WI38 (cell line): ENCODE data around the gene LRRC61.

Experiments used
- H3K4me3 ChIP-seq: 2 replicates; pipeline ENCODE4 v1.5.1; 2011; ENCODE audit warnings: low read depth, mild to moderate bottlenecking, control low read depth, low read length
- TF ChIP-seq, protein P1 (sequence below): IDR thresholded peaks from 2 replicates; pipeline ENCODE4 v1.5.1; 2012; ENCODE audit warnings: low read depth, mild to moderate bottlenecking, control low read depth, low read length

Gene LRRC61

DNA sequence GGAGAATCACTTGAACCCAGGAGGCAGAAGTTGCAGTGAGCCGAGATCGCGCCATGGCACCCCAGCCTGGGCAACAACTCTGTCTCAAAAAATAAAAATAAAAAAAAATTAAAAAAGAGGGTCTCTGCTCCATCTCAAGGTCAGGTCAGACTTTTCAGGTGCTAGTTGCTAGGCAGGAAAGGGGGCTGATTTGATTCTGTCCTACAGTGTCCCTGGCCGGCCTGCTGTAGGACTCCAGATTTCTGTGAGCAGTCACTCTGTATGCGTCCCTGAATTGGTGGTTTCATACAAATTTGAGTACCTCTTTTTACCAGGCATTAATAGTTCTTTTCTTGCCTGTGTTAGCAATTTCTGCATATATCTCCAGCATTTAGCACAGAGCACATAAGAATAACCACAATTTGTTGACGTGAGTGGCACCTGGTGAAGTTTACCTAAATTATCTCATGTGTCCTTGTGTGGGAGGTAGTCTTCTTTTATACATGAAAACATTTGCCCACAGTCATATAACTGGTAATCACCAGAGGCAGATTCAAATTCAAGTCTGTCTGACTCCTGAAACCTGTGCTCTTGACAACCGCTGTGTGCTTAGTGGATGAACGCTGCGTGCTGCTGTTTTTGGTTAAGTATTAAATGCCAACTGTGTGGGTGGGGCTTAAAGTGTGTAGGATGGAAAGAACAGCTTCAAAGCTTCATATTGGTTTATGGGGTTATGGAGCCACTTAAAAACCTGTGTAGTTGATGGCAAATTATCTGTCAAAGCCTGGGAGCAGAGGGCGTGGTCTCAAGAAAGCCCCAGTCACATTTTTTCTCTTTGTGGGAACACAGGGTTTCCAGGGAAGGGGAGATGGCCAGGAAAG is 52.7 kb downstream of the LRRC61 start:
- TF ChIP-seq, protein P1, sequence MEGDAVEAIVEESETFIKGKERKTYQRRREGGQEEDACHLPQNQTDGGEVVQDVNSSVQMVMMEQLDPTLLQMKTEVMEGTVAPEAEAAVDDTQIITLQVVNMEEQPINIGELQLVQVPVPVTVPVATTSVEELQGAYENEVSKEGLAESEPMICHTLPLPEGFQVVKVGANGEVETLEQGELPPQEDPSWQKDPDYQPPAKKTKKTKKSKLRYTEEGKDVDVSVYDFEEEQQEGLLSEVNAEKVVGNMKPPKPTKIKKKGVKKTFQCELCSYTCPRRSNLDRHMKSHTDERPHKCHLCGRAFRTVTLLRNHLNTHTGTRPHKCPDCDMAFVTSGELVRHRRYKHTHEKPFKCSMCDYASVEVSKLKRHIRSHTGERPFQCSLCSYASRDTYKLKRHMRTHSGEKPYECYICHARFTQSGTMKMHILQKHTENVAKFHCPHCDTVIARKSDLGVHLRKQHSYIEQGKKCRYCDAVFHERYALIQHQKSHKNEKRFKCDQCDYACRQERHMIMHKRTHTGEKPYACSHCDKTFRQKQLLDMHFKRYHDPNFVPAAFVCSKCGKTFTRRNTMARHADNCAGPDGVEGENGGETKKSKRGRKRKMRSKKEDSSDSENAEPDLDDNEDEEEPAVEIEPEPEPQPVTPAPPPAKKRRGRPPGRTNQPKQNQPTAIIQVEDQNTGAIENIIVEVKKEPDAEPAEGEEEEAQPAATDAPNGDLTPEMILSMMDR, result no peak
- H3K4me3 ChIP-seq, result no peak overlapping the region

DNA sequence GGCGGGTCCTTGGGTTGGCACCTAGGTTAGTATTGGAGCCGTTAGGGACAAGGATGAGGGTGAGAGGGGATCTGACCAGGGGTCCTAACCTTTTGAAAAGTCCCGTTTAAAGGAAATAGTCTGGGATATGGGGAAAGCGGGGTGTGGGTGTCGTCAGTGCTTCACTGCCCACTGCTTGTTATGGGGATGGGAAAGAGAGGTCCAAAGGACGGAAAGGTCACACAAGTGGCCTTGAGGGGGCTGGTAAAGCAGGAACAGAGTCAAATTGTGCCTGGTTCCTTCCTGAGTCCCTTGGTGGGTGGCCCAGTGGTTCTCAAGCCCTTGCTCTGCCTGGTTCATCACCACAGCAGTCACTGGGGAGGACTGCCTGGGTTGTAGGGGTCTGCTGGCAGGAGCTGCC is 53.4 kb downstream of the LRRC61 start:
- TF ChIP-seq, protein P1, result no peak
- no peak overlapping the region for H3K4me3 ChIP-seq

DNA sequence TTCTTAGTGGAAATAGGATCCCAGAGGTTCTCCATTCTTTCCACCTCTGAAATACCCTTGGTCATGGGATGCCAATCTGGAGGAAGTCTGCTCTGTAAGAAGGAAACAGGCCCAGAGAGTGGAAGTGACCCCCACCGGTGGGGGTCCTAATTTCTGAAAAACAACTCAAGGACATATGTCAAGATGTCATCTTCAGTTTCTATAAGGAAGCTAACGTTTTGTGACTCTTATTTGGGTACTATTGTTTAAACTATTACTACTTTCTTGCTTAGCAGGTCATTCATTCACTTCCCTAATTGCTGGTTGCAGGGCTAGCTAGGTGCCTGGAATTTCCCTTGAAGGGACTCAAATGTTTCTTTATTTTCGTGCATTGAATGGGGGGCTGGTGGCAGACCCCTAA is 54.0 kb downstream of the LRRC61 start:
- no peak overlapping the region for H3K4me3 ChIP-seq
- TF ChIP-seq, protein P1, result no peak

DNA sequence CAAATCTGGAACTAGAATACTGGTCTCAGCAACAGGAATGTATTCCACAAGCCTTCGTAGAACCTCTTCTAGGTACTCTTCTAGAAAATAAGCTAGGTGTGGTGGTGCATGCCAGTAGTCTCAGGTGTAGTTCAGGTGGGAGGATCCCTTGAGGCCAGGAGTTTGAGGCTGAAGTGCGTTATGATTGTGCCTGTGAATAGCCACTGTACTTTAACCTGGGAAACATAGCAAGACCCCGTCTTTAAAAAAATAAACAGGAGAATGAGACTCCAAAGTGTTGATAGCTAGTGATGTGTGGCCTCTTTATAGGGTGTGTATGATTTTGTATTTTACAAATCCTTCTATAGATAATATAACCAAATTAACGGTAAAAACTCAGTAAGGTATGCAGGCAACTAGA is 54.5 kb downstream of the LRRC61 start:
- no peak overlapping the region for H3K4me3 ChIP-seq
- TF ChIP-seq, protein P1, result no peak

DNA sequence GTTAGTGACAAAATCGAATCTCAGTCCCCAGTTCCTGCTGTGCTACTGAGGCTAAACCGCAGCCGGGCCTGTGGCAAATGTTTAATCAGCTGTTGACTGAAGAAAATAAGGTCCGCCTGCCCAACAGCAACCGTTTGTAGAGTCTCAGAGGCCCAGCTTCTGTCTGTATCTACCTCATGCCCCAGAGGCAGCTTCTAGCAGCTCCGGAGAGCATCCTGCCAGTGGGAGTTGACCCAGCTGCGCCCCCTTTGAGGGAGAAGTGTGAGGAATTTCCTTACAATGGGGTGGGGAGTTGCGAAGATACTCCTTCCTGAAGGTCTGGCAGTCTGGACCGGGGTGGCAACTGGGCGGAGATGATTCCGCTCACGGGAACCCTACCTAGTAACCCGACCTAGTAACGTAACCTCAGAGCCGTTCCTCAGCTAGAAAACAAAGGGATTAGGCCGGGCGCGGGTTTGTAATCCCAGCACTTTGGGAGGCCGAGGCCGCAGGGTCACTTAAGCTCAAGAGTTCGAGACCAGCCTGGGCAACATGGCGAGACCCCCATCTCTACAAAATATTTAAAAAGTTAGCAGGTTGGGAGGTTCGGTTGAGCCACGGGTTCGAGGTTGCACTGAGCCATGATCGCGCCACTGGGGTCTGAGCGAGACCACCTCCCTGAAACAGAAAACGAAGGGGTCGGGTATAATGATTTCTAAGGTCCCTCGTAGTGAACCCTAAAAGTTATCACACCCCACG is 55.1 kb downstream of the LRRC61 start:
- peak overlapping the region; percentile 86 for H3K4me3 ChIP-seq
- TF ChIP-seq, protein P1, result no peak

DNA sequence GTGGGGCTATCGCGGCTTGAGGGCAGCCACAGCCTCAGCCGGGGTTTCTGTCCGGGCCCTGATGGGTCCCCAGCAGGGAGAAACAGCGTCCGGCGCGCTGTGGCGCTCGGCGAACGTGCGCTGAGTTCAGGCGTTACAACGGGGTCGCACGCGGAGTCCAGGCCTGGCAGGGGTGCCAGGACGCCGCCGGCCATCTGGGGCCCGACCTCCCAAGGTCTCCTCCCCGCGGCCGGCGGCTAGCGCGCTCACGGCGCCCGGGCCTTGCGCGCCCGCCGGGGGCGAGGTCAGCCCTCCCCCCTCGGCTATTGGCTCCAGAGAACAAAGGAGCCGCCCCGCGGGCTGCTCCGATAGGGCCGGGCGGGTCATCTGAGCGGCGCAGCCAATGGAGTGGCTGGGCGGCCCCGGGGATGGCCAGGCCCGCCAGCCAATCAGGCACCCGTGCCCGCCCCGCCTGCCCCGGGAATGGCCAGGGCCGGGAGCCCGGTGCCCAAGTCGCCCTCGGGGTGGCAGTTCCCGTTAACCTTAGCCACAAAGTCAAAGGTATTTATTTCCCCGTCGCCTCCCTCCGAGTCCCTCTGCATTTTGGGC is 55.8 kb downstream of the LRRC61 start, which contains the start of gene ZNF775:
TSS of gene ZNF775 (plus strand) at position 478 of the 588 bp plus-strand sequence. CDS start 9,141 bp downstream, outside the sequence.
- H3K4me3 ChIP-seq, result peak within 1 kb of the TSS; percentile 86
- TF ChIP-seq, protein P1, result no peak
